Measurements from ENCODE around the gene PDGFB. TPM values are rescaled to one million over a fixed set of nuclear protein-coding genes. Genes with fewer than 3 reads are reported as not detected.

Gene PDGFB
- total RNA-seq, 1 donor from 2014 or later: 0.44 TPM

GRCh38 chr22:39282645-39283321 is 38.0 kb upstream of the PDGFB start:
- Mint-ChIP-seq H3K9me3 (ENCODE audit: unreplicated experiment) (peaks cover 3% of the 10 kb centered on the region), H3K36me3 (ENCODE audit: unreplicated experiment) (no peaks in the 10 kb centered on the region), H3K27me3 (ENCODE audit: unreplicated experiment) (peaks cover 4% of the 10 kb centered on the region), H3K4me1 (ENCODE audit: low read depth, unreplicated experiment) (no peaks in the 10 kb centered on the region), H3K27ac (ENCODE audit: unreplicated experiment) (no peak overlapping the region), H3K4me3 (ENCODE audit: unreplicated experiment) (no peak overlapping the region)
- TF ChIP-seq, protein P1, sequence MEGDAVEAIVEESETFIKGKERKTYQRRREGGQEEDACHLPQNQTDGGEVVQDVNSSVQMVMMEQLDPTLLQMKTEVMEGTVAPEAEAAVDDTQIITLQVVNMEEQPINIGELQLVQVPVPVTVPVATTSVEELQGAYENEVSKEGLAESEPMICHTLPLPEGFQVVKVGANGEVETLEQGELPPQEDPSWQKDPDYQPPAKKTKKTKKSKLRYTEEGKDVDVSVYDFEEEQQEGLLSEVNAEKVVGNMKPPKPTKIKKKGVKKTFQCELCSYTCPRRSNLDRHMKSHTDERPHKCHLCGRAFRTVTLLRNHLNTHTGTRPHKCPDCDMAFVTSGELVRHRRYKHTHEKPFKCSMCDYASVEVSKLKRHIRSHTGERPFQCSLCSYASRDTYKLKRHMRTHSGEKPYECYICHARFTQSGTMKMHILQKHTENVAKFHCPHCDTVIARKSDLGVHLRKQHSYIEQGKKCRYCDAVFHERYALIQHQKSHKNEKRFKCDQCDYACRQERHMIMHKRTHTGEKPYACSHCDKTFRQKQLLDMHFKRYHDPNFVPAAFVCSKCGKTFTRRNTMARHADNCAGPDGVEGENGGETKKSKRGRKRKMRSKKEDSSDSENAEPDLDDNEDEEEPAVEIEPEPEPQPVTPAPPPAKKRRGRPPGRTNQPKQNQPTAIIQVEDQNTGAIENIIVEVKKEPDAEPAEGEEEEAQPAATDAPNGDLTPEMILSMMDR (IDR thresholded peaks at IDR 0.05; ENCODE audit: partially characterized antibody, unreplicated experiment): no peak
- DNase-seq: no peak

DNA sequence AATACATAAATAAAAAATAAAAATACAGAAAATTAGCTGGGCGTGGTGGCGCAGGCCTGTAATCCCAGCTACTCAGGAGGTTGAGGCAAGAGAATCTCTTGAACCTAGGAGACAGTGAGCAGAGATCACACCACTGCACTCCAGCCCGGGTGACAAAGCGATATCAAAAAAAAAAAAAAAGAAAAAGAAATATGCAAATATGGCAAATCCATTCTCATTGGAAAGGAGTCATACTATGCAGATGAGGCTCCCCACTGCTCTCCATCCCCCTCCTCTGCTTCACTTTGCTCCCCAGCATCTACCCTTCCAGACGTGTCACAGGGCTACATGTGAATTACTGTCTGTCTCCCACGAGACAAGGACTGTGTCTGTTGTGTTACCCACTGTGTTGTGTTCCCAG is 36.3 kb upstream of the PDGFB start:
- Mint-ChIP-seq H3K27ac (ENCODE audit: unreplicated experiment) (no peak overlapping the region), H3K27me3 (ENCODE audit: unreplicated experiment) (peaks cover 4% of the 10 kb centered on the region), H3K4me3 (ENCODE audit: unreplicated experiment) (no peak overlapping the region), H3K4me1 (ENCODE audit: low read depth, unreplicated experiment) (no peaks in the 10 kb centered on the region), H3K36me3 (ENCODE audit: unreplicated experiment) (peaks cover 4% of the 10 kb centered on the region), H3K9me3 (ENCODE audit: unreplicated experiment) (peaks cover 3% of the 10 kb centered on the region)
- TF ChIP-seq, protein P1 (IDR thresholded peaks at IDR 0.05; ENCODE audit: partially characterized antibody, unreplicated experiment): no peak
- DNase-seq: no peak

DNA sequence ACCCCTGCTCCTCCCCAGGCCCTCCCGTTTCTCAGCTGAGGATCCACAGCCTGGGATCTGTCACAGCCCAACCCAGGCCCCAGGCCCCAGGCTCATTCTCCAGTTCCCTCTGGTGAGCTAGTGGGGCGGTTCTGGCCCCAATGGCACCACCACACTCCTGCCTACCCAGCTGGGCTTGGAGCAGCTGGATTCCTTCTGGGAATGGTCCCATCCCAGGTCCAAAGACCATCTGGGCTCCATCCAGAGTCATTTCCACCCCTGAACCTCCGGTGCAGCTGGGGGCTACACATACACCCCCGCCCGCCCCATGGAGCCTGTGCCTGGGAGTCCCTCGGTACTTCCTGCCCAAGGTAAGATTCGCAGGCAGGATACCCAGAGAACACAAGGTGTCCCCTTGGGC is 35.5 kb upstream of the PDGFB start:
- peaks cover 2% of the 10 kb centered on the region for H3K9me3 Mint-ChIP-seq (ENCODE audit: unreplicated experiment)
- H3K27me3 Mint-ChIP-seq (ENCODE audit: unreplicated experiment): peaks cover 2% of the 10 kb centered on the region
- H3K4me3 Mint-ChIP-seq (ENCODE audit: unreplicated experiment): no peak overlapping the region
- H3K36me3 Mint-ChIP-seq (ENCODE audit: unreplicated experiment): peaks cover 4% of the 10 kb centered on the region
- TF ChIP-seq, protein P1 (IDR thresholded peaks at IDR 0.05; ENCODE audit: partially characterized antibody, unreplicated experiment): no peak
- no peak overlapping the region for H3K27ac Mint-ChIP-seq (ENCODE audit: unreplicated experiment)
- DNase-seq: no peak
- no peaks in the 10 kb centered on the region for H3K4me1 Mint-ChIP-seq (ENCODE audit: low read depth, unreplicated experiment)

DNA sequence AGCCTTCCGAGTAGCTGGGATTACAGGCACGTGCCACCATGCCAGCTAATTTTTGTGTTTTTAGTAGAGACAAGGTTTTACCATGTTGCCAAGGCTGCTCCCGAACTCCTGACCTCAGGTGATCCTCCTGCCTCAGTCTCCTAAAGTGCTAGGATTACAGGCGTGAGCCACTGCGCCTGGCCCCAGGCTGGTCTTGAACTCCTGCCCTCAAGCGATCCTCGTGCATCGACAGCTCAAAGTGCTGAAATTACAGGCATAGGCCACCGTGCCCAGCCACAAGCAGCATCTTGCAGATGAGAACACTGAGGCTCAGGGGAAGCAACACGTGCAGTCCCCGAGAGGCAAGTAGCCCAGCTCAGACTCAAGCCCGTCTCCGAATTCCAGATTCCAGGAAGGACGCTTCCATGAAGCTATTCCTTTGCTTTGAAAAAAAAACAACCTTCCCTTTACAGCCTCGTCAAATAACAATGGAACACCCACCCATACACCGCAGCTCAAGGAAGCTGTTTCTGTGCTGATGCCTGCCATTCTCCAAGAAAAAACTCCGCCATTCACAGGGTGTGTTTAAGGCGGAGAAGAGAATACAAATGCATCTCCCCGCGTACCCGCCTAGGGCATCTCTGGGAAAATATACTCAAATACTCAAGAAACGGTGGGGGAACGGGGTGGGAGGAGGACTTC is 34.5 kb upstream of the PDGFB start:
- no peak for DNase-seq
- Mint-ChIP-seq H3K36me3 (ENCODE audit: unreplicated experiment) (peaks cover 4% of the 10 kb centered on the region), H3K27me3 (ENCODE audit: unreplicated experiment) (peaks cover 2% of the 10 kb centered on the region), H3K27ac (ENCODE audit: unreplicated experiment) (no peak overlapping the region), H3K4me1 (ENCODE audit: low read depth, unreplicated experiment) (no peaks in the 10 kb centered on the region), H3K9me3 (ENCODE audit: unreplicated experiment) (peaks cover 2% of the 10 kb centered on the region), H3K4me3 (ENCODE audit: unreplicated experiment) (no peak overlapping the region)
- TF ChIP-seq, protein P1 (IDR thresholded peaks at IDR 0.05; ENCODE audit: partially characterized antibody, unreplicated experiment): no peak

GRCh38 chr22:39278040-39278439 is 33.3 kb upstream of the PDGFB start:
- DNase-seq: no peak
- Mint-ChIP-seq H3K4me3 (ENCODE audit: unreplicated experiment) (no peak overlapping the region), H3K27me3 (ENCODE audit: unreplicated experiment) (no peaks in the 10 kb centered on the region), H3K27ac (ENCODE audit: unreplicated experiment) (no peak overlapping the region), H3K9me3 (ENCODE audit: unreplicated experiment) (no peaks in the 10 kb centered on the region), H3K36me3 (ENCODE audit: unreplicated experiment) (peaks cover 4% of the 10 kb centered on the region), H3K4me1 (ENCODE audit: low read depth, unreplicated experiment) (no peaks in the 10 kb centered on the region)
- TF ChIP-seq, protein P1 (IDR thresholded peaks at IDR 0.05; ENCODE audit: partially characterized antibody, unreplicated experiment): no peak

Data from glutamatergic neuron (in vitro differentiated cells).